Spleen (tissue), 7 donors: Measurements from ENCODE around the gene GTSF1L.

Experiments used
- CTCF ChIP-seq, 11 experiments: fragments of 200-600 bp in 7 of 11; fragments of 450-650 bp in 4 of 11; sonication (generic) in 4 of 11; IDR thresholded peaks in 8 of 11; conservative IDR thresholded peaks in 3 of 11; 1 replicate in 7 of 11; 2 replicates in 4 of 11; pipeline versions ENCODE4 v1.4.0 to v1.8.0; 2016 to 2021; ENCODE audit warnings: antibody characterized with exemption in 11 of 11, inconsistent platforms in 4 of 11, mild to moderate bottlenecking in 1 of 11
- POLR2AphosphoS5 ChIP-seq, 3 donors: sonication (generic); formaldehyde crosslinking; IDR thresholded peaks; one replicate each; pipeline ENCODE4 v1.5.1; 2017; ENCODE audit warnings: antibody characterized with exemption in 3 of 3
- donor health status: DM: no; HTN: no; CAD: no; lungs with moderate emphysema.
- donor health status: DM: no; HTN: no; CAD: no.
- donor health status: DM: no; HTN: no; CAD: no.

GRCh38 chr20:43700627-43701026 lies 26.2 kb downstream of the GTSF1L start:
- TF ChIP-seq CTCF (IDR thresholded peaks at IDR 0.05 in 8 of 11, conservative IDR thresholded peaks at IDR 0.05 in 3 of 11) (no peak), POLR2AphosphoS5 (IDR thresholded peaks at IDR 0.05) (no peak)
